Aorta (tissue), 5 donors: ENCODE data around the gene KCNH1. TPM values are rescaled to one million over a fixed set of nuclear protein-coding genes. Genes with fewer than 3 reads are reported as not detected.

Source experiments
- ATAC-seq: fragments of 200-7000 bp; cut with Tn5 transposase; one replicate; pipeline ENCODE4 v1.9.1; 2022; ENCODE audit warnings: moderate library complexity; ENCODE audit not compliant: low FRiP score
- DNase-seq, 2 donors: peaks; one replicate each; pipeline ENCODE4 v3.0.0-alpha.2; 2020
- H3K27ac ChIP-seq, 2 donors: one replicate each; pipeline ENCODE4 v1.5.1; 2013; ENCODE audit warnings: low read length in 2 of 2, mild to moderate bottlenecking in 2 of 2, moderate library complexity in 2 of 2, control low read depth in 1 of 2, inconsistent platforms in 1 of 2, low read depth in 1 of 2
- H3K27me3 ChIP-seq, 2 donors: one replicate each; pipeline ENCODE4 v1.6.1; 2013; ENCODE audit warnings: control low read depth in 1 of 2, low read length in 1 of 2, mild to moderate bottlenecking in 1 of 2, moderate library complexity in 1 of 2; ENCODE audit not compliant: insufficient read depth in 2 of 2, control insufficient read depth in 1 of 2
- H3K36me3 ChIP-seq, 2 donors: one replicate each; pipeline ENCODE4 v1.6.1; 2013; ENCODE audit warnings: control low read depth in 1 of 2, low read length in 1 of 2, mild to moderate bottlenecking in 1 of 2; ENCODE audit not compliant: insufficient read depth in 2 of 2, control insufficient read depth in 1 of 2
- H3K4me1 ChIP-seq, 2 donors: one replicate each; pipeline ENCODE4 v1.6.1; 2013; ENCODE audit warnings: low read length in 2 of 2, control low read depth in 1 of 2, mild to moderate bottlenecking in 1 of 2, moderate library complexity in 1 of 2; ENCODE audit not compliant: insufficient read depth in 2 of 2, control insufficient read depth in 1 of 2
- H3K4me3 ChIP-seq, 2 donors: one replicate each; pipeline ENCODE4 v1.5.1; 2013; ENCODE audit warnings: low read length in 2 of 2, control low read depth in 1 of 2, mild to moderate bottlenecking in 1 of 2
- H3K9me3 ChIP-seq: one replicate; pipeline ENCODE4 v1.6.1; 2013; ENCODE audit warnings: mild to moderate bottlenecking, low read length; ENCODE audit not compliant: control insufficient read depth
- WGBS, 2 donors: extraction: QIAGEN DNeasy Blood & Tissue Kit; methylation state at CpG; one replicate each; pipeline ENCODE4 v1.1.7; 2013; 5-methylcytosine and 5-hydroxymethylcytosine counted together
- intact Hi-C, 2 donors: fragments of 100-400 bp; cut with DNase I; formaldehyde crosslinking; loops; one replicate each; pipeline versions ENCODE4 v1.14.2 to v1.15.0; 2022
- polyA plus RNA-seq, 2 donors: library from polyadenylated mRNA; stranded (reverse); fragments of 200-250 nt; gene quantifications; one replicate each; pipeline ENCODE4 v1.2.3, GENCODE V29; 2013
- total RNA-seq, 2 donors: library from RNA; stranded (reverse); fragmentation: NEBNext Ultra II Directional; extraction: Animal tissue kit (Norgen Biotek cat#: 25700); gene quantifications; one replicate each; pipeline ENCODE4 v1.2.1, GENCODE V29; 2021
- donor health status: healthy with polysubstance abuse.
- donor health status: Bipolar disorder and iron deficiency.
- donor health status: DM: no; HTN: no; CAD: no.
- donor health status: DM: no; HTN: no; CAD: no.
- donor health status: DM: yes; HTN: yes; CAD: no.

Gene KCNH1
- total and polyA plus RNA-seq, 4 donors: 0.03 to 0.96 (median 0.19) TPM; not detected in 1

DNA sequence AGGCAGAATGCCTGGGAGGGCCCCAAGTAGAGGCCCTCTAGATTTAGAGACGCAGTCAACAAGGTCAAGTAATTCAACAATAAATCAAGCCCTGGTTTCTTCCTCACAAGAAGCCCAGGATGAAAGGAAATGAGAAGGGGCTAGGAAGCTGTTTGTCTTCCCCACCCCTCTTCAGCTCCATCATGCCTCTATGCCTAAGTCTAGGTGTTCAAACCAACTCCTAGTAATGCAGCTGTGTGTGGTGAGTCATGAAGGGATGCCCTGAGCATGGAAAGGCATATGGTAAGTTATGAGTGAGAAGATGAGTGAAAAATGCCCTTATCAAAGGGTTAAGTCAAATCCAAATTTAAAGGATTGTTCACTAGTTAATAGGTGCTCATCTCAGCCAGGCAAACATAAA, 339.5 kb downstream of the KCNH1 start:
- H3K36me3 ChIP-seq: no peaks in the 10 kb centered on the region
- H3K4me3 ChIP-seq: no peak overlapping the region
- H3K9me3 ChIP-seq: no peaks in the 10 kb centered on the region
- no peaks in the 10 kb centered on the region for H3K27me3 ChIP-seq
- no peaks in the 10 kb centered on the region for H3K4me1 ChIP-seq
- intact Hi-C loops: no loop called here
- 43 to 49% methylated on average over 1 of the region's 1 CpG for WGBS, 2 donors
- ATAC-seq: no peak
- no peak for DNase-seq
- no peak overlapping the region for H3K27ac ChIP-seq

- DNase-seq (no peak), ATAC-seq (no peak)
- H3K9me3 ChIP-seq: peaks cover 2% of the 10 kb centered on the region
- intact Hi-C loops: no loop called here
- H3K4me3 ChIP-seq: no peak overlapping the region
- H3K4me1 ChIP-seq: no peaks in the 10 kb centered on the region
- 58% methylated on average over 3 of the region's 3 CpGs for WGBS, 2 donors
- no peak overlapping the region for H3K27ac ChIP-seq
- H3K36me3 ChIP-seq: no peaks in the 10 kb centered on the region
- H3K27me3 ChIP-seq: no peaks in the 10 kb centered on the region
Measured at GRCh38 chr1:210792250-210793102, 341.5 kb downstream of the KCNH1 start.

GRCh38 chr1:210790196-210790595, 343.8 kb downstream of the KCNH1 start:
- 77 to 78% methylated on average over 2 of the region's 2 CpGs for WGBS, 2 donors
- no peaks in the 10 kb centered on the region for H3K4me1 ChIP-seq
- peaks cover 2% of the 10 kb centered on the region for H3K9me3 ChIP-seq
- DNase-seq: no peak
- no peak for ATAC-seq
- H3K27me3 ChIP-seq: no peaks in the 10 kb centered on the region
- no peak overlapping the region for H3K27ac ChIP-seq
- intact Hi-C loops: no loop called here
- H3K4me3 ChIP-seq: no peak overlapping the region
- no peaks in the 10 kb centered on the region for H3K36me3 ChIP-seq

DNA sequence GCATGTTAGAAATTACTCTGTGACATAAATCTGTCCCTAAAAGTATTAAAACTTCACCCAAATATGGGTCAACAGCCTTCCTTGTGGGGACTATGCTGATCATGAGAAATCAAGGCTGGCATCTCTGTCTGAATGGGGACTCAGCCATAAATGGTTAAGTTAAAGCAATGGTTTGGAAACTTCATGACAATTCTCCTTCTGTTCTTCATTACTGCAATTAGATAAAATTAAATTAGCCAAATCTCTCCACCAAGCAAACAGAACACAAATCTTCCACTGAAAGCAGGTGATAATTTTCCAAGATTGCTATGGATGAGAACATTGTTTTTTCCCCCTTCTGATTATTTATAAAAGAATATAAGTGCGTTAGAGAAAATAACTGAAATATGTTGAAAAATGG, 346.1 kb downstream of the KCNH1 start:
- 73 to 86% methylated on average over 1 of the region's 1 CpG for WGBS, 2 donors
- no peaks in the 10 kb centered on the region for H3K27me3 ChIP-seq
- H3K36me3 ChIP-seq: no peaks in the 10 kb centered on the region
- no peaks in the 10 kb centered on the region for H3K4me1 ChIP-seq
- H3K4me3 ChIP-seq: no peak overlapping the region
- intact Hi-C loops: no loop called here
- DNase-seq: no peak
- no peak for ATAC-seq
- H3K9me3 ChIP-seq: peaks cover 2% of the 10 kb centered on the region
- H3K27ac ChIP-seq: no peak overlapping the region

DNA sequence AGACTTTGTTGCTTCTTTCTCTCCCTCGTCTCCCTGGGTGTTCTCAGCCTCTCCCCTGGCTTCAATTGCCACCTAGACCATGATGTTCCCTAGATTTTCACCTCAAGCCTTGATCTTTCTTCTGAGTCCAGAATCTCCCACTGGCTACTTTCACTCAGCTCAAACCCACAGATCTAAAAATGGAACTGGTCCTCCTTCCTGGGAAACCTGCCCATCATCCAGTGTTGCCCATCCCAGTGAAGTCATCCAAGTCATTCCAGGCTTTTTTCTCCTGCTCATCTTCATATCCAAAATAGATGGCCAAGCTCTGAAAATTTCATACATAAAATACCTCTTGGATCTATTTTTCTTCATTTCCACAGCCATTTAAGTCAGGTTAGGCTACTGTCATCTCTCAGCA, 347.4 kb downstream of the KCNH1 start:
- 50 to 64% methylated on average over 1 of the region's 1 CpG for WGBS, 2 donors
- H3K4me1 ChIP-seq: no peaks in the 10 kb centered on the region
- intact Hi-C loops: no loop called here
- H3K9me3 ChIP-seq: peaks cover 2% of the 10 kb centered on the region
- DNase-seq (no peak), ATAC-seq (no peak)
- H3K27me3 ChIP-seq: peaks cover 0 to 2% of the 10 kb centered on the region in 2 donors
- no peak overlapping the region for H3K4me3 ChIP-seq
- H3K36me3 ChIP-seq: no peaks in the 10 kb centered on the region
- no peak overlapping the region for H3K27ac ChIP-seq

- WGBS, 2 donors: 56 to 71% methylated on average over 1 of the region's 1 CpG
- ATAC-seq: no peak
- Histone ChIP-seq H3K4me1 (no peaks in the 10 kb centered on the region), H3K36me3 (no peaks in the 10 kb centered on the region), H3K27ac (no peak overlapping the region), H3K9me3 (no peaks in the 10 kb centered on the region), H3K4me3 (no peak overlapping the region), H3K27me3 (peaks cover 0 to 2% of the 10 kb centered on the region in 2 donors)
- DNase-seq: no peak
- intact Hi-C loops: no loop called here
Measured at GRCh38 chr1:210783925-210784324, 350.0 kb downstream of the KCNH1 start.

- Histone ChIP-seq H3K9me3 (no peaks in the 10 kb centered on the region), H3K27ac (no peak overlapping the region), H3K4me1 (no peaks in the 10 kb centered on the region), H3K4me3 (no peak overlapping the region), H3K27me3 (peaks cover 0 to 2% of the 10 kb centered on the region in 2 donors), H3K36me3 (no peaks in the 10 kb centered on the region)
- intact Hi-C loops: no loop called here
- WGBS, 2 donors: 65 to 67% methylated on average over 5 of the region's 5 CpGs
- no peak for DNase-seq
- no peak for ATAC-seq
Measured at GRCh38 chr1:210781652-210782051, 352.3 kb downstream of the KCNH1 start.

DNA sequence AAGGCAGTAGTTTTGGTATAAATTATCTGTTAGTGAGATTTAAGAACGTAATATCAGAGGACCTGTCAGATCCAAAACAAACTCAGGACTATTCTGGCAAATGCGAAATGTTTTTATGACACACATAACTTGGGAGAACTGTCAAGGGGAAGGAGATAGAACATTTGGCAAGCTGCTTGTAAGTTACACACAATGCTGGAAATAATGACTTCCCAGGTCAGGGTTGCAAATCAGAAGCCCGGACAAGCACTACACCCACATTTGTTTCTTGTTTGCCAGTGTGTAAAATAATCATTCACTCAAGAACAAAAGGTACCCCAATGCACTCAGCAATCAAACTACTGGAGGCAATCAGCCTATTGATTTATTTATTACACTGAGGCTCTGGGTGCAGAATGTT, 354.7 kb downstream of the KCNH1 start:
- Histone ChIP-seq H3K27me3 (peaks cover 0 to 2% of the 10 kb centered on the region in 2 donors), H3K27ac (no peak overlapping the region), H3K36me3 (no peaks in the 10 kb centered on the region), H3K4me1 (no peaks in the 10 kb centered on the region), H3K9me3 (no peaks in the 10 kb centered on the region), H3K4me3 (no peak overlapping the region)
- 9% methylated on average over 3 of the region's 3 CpGs for WGBS, 2 donors
- intact Hi-C loops: no loop called here
- ATAC-seq: no peak
- no peak for DNase-seq

DNA sequence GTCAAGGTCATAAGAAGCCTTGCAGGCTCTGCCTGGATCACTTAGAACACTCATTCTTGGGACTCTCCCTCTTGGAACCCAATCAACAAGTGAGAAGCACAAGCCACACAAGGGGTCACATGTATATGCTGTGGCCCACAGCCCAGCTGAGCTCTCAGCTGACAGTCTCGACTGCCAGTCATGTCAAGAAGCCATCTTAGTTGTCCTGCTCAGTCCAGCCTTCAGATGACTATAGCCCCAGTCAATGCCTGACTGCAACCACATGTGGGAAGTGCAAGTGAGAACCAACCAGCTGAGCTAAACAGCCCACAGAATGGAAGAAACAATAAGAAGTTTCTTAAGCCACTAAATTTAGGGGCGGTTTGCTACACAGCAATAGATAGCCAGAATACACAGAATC, 356.0 kb downstream of the KCNH1 start:
- 78 to 82% methylated on average over 2 of the region's 2 CpGs for WGBS, 2 donors
- no peaks in the 10 kb centered on the region for H3K36me3 ChIP-seq

More for the DNA sequence above, 356.0 kb downstream of the KCNH1 start:
- ATAC-seq: no peak
- intact Hi-C loops: no loop called here
- H3K27me3 ChIP-seq: peaks cover 0 to 2% of the 10 kb centered on the region in 2 donors
- H3K4me3 ChIP-seq: no peak overlapping the region
- H3K9me3 ChIP-seq: peaks cover 1% of the 10 kb centered on the region
- H3K27ac ChIP-seq: no peak overlapping the region
- no peaks in the 10 kb centered on the region for H3K4me1 ChIP-seq
- DNase-seq: no peak
